ENCODE data around the gene TANGO2.

GRCh38 chr22:19972251-19972650 is 48.7 kb upstream of the TANGO2 start:
- TF ChIP-seq CTCF (IDR thresholded peaks at IDR 0.05 in 2 of 3, conservative IDR thresholded peaks at IDR 0.05 in 1 of 3; ENCODE audit: control insufficient read depth in 2 of 3, extremely low read depth in 1 of 3, insufficient read depth in 1 of 3, low read depth in 3 of 3, low read length in 3 of 3): no peak
- no peak for TF ChIP-seq JUNB (IDR thresholded peaks at IDR 0.05)
- no peak for TF ChIP-seq HDAC2 (IDR thresholded peaks at IDR 0.05)
- TF ChIP-seq, protein P1, sequence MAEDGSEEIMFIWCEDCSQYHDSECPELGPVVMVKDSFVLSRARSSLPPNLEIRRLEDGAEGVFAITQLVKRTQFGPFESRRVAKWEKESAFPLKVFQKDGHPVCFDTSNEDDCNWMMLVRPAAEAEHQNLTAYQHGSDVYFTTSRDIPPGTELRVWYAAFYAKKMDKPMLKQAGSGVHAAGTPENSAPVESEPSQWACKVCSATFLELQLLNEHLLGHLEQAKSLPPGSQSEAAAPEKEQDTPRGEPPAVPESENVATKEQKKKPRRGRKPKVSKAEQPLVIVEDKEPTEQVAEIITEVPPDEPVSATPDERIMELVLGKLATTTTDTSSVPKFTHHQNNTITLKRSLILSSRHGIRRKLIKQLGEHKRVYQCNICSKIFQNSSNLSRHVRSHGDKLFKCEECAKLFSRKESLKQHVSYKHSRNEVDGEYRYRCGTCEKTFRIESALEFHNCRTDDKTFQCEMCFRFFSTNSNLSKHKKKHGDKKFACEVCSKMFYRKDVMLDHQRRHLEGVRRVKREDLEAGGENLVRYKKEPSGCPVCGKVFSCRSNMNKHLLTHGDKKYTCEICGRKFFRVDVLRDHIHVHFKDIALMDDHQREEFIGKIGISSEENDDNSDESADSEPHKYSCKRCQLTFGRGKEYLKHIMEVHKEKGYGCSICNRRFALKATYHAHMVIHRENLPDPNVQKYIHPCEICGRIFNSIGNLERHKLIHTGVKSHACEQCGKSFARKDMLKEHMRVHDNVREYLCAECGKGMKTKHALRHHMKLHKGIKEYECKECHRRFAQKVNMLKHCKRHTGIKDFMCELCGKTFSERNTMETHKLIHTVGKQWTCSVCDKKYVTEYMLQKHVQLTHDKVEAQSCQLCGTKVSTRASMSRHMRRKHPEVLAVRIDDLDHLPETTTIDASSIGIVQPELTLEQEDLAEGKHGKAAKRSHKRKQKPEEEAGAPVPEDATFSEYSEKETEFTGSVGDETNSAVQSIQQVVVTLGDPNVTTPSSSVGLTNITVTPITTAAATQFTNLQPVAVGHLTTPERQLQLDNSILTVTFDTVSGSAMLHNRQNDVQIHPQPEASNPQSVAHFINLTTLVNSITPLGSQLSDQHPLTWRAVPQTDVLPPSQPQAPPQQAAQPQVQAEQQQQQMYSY (CRISPR knock-in tag; IDR thresholded peaks at IDR 0.05): no peak
- no peak for TF ChIP-seq POLR2AphosphoS5 (IDR thresholded peaks at IDR 0.05; ENCODE audit: low read length)
- no peak for TF ChIP-seq TCF12 (IDR thresholded peaks at IDR 0.05; ENCODE audit: low read depth, low read length)
- no peak for TF ChIP-seq ZNF24 (IDR thresholded peaks at IDR 0.05)
- no peak for TF ChIP-seq IKZF1 (conservative IDR thresholded peaks at IDR 0.05)
